DMS79 (cell line): ENCODE data around the gene WBP4.

Experiments
- DNase-seq: peaks from one replicate; lab custom pipeline; 2025; lab: John Stamatoyannopoulos, UW

WBP4 gene

DNA sequence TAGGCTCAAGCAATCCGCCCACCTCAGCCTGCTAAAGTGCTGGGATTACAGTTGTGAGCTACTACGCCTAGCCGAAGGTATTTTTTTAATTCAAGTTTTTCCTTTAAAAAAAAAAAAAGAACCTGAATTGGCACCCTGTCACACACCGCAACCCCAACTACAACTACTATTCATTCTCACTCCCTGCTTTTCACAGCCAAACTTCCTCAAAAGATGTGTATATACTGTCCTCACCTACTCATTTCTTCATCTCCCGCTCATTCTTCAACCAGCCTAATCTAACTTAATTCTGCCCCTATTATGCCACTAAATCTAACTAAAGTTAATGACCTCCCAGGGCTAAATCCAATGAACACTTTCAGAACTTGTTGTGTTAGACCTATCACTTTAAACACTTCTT lies 12.7 kb upstream of the WBP4 start:
- DNase-seq: no peak

DNA sequence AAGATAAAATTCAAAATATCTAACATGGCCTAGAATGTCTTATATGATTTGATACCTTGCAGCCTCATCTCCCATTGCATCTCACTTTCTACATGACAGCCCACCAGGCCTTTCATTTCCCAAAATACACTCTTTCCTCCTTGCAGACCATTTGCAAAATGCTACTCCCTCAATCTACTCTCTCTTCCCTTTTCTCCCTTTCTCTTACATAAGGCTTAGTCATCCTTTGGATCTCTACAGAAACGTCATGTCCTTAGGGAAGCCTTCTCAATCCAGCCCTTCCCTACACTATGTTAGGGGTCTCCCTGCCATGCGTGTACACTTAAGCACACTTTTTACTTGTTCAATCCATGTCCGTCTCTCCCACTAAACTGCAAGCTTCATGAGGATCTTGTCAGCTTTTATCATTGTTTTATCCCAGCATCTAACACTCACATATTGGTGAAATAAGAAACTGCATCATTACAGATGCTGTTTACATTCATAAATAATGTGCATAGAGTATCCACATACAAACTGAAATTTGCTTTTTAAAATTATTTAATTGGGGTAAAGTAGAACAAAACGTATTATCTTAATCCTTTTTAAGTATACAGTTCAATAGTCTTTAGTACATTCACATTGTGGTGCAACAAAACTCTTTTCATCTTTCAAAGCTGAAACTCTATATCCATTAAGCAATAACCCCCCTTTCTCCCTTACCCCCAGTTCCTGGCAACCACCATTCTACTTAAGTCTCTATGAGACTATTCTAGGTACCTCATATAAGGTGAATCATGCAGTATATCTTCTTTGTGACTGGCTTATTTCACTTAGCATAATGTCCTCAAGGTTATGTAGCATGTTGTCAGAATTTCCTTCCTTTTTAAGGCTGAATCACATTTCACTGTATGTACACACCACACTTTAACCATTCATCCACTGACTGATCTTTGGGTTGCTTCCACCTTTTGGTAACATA lies 11.5 kb upstream of the WBP4 start:
- no peak for DNase-seq

DNA sequence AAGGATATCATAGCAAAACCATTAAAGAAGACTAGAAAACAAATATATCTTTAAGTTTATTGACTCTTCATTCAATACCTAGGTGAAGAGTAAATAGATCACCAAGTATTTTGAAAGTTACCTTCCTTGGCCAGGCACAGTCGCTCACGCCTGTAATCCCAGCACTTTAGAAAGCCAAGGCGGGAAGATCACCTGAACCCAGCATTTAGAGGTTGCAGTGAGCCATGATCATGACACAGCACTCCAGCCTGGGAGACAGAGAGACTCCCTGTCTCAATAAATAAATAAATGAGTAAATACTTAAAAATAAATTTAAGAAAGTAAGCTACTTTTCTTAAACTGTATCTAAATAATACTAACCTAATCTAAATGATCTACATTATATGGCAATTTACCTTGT lies 8.9 kb upstream of the WBP4 start:
- no peak for DNase-seq

DNA sequence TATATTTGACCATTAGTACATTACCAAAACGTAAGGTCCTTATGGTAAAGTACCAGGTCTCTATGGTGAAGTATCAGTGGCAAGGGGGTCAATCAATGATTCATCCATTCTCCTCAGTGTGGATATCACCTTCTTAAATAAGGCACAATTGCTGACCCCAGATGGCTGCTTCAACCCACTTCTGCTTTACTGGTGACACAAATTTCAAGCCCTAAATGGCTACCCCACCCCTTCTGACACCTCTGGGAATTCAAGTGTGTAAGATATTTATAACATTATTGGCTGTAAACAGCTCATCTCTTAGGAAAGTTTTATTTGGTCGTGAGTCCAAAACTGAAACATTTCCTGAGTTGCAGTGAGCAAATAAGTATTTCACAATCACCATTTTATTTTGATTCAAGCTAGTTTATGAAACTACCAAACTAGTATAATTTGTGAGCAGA lies 7.9 kb upstream of the WBP4 start:
- no peak for DNase-seq

DNA sequence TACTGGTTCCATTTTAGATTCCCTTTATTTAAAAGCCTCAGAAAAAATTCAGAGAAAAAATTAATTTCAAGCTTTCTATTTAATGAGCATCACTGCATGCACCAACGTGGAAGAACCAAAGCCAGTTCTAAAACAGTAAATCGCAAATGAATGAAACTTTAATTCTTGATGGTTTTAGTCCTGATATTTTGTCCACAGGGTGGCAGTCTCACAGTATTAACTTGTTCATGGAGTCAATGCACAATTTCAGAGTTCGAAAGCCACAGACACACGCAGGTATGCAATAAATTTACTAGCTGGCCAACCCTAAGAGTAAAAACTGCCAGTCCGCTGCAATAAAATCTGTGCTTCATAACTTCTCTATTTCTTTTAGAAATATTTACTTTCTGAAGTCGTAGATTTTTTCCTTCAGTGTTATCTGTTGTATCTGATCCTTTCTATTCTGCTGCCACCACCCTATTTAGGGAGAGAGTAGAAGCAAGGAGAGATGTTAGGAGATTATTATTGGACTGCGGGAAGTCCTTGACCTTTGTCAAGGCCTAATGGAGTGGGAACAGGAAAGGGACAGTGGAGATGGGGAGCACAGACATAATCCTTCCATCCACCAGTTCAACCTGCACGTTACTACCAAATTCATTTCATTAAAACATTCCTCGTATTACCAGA lies 7.0 kb upstream of the WBP4 start:
- DNase-seq: no peak

DNA sequence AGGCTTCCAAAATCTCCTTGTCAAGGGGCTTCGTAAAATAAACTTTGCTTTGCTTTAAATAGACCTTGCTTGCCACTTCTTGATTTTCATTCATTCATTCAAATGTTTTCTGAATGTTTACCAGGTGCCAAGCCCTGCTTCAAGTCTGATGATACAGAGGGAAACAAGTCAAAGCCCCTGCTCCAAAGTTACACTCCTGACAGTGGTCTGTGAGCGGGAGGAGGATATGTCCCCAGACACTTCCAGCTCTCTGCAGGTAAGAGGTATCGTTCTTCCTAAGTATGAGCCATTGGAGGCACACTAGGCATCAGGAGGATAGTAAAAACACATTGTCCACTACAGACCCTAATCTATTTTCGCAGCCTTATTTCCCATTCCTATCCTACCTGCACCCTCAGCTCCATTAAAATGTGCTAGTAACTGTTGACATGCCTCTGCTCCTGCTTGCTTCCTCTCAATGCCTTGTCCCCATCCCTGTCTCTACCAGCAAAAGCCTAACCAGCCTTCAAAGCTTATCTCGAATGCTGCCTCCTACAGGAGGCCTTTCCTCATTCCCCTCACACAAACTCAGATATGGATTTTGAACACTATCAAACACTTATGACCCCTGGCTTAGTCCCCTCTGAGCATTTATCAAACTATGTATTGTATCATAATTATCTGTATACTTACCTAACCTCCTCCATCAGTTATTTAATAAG lies 6.2 kb upstream of the WBP4 start:
- DNase-seq: no peak

DNA sequence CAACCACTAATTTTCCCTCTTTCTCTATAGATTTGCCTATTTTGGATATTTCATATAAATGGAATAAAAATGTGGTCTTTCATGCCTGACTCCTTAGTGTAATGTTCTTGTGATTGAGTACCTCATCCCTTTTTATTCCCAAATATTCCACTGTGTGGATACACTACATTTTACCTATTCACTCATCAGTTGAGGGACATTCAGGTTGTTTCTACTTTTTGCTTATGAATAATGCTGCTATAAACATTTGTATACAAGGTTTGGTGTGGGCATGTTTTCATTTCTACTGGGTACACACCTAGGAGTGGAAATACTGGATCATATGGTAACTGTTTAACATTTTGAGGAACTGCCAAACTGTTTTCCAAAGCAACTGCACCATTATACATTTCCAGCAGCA lies 5.1 kb upstream of the WBP4 start:
- DNase-seq: no peak

DNA sequence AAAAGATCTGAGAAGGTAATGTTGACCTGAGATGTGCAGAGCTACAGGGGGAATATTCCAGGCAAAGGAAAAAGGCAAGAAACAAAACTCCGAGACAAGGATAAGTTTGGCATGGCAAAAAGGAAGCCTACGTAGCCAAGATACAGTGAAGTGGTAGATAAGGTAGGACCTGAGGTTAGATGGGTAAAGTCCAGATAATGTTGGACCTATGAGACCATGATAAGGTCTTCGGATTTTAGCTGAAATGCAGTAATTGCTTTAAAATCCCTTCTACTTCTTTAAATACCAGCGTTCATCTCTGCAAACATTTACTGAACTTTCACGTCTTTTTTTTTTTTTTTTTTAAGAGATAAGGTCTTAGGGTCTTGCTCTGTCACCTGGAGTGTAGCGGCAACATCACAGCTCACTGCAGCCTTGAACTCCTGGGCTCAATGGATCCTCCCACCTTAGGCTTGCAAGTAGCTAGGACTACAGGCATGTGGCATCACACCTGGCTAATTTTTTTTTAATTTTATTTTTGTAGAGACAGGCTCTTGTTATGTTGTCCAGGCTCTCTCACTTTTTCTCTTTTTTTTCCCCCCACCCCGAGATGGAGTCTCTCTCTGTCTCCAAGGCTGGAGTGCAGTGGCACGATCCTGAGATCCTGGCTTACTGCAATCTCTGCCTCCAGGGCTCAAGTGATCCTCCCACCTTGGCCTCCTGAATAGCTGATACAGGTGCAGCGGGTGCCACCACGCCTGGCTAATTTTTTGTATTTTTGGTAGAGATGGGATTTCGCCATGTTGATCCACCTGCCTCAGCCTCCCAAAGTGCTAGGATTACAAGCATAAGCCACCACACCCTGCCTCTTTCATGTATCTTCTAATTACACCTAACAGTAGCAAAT lies 4.2 kb upstream of the WBP4 start:
- no peak for DNase-seq

DNA sequence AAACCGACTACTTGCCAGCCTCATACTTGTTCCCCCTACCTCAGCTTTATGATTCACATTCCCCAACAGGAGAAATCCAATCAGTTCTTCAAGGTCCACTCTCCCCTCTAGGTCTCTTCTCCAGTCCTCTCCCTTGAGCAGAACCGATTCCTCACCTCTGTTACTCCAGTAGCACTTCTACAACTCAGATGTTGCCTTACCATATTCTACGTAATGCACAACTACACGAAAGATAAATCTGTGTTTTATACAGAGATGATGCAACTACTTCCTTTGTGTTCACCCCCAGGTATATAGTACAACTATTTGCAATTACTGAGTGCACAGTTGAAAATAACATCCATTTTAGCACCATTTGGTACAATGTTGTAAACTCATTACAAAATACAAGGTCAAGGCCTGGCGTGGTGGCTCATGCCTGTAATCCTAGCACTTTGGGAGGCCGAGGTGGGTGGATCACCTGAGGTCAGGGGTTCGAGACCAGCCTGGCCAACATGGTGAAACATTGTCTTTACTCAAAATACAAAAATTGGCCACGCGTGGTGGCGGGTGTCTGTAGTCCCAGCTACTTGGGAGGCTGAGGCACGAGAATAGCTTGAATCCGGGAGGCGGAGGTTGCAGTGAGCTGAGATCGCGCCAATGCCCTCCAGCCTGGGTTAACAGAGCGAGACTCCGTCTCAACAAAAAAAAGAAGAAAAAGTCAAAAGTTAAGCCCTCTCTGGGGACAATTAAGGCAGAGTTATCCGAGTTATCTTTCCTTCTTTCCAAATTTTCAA lies 2.8 kb upstream of the WBP4 start:
- DNase-seq: no peak

DNA sequence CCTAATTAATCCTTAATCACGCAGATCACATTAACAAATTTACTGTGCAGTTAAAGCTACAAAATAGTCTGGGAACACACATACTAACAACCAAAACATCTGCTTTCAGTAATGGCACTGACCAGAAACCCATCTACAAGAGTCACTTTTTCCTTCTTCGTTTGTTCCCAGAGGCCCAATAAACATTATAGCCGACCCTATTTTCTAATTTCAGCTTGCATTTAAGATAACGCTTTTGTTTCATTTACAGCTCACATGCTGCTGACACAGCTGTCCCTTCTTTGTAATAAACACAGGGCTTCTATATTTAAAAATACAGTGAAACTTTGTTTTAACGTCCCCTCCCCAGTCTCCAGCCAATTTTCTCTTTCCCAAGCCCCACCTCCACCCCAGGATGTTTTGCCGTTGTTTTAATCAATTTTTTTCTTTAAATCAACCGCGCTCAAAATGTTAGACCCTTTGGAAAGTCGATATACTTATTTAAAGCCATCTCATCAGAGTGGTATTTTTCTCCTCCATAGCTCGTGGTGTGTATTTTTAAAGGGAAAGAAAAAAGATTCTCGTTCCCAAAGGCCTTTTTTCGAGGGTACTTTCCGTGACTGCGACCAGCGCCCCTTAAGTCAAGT lies 1.7 kb upstream of the WBP4 start:
- no peak for DNase-seq

DNA sequence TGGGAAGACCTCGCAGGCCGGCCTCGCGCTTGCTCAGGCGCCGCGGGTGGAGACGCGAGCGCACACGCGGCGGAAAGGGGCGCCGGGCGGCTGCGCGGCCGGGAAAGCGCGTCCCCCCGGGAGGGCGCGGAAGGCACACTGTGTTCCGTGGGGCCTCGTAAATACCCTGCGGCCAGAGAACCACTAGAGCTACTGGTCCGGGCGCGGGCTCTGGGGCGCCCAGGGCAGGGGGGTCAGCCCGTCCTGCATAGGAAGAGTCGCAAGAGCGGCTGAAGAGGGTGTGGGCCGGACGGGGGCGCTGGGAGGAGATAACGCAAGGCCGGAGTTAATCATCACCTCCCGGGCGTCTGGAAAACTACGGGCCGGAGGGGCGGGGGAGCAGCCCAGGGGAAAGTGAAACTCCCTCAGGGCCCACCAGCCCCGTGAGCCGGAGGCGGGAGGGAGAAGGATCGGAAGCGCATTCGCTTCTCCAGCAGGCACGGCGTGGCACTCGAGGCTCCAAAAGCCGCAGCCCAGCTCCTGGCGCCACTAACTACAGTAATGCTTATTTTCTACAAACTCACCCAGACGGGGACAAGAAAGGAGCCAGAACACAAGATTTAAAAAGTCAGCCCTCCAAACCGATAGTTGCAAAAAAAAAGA lies 1.1 kb upstream of the WBP4 start:
- DNase-seq: peak; percentile 59

DNA sequence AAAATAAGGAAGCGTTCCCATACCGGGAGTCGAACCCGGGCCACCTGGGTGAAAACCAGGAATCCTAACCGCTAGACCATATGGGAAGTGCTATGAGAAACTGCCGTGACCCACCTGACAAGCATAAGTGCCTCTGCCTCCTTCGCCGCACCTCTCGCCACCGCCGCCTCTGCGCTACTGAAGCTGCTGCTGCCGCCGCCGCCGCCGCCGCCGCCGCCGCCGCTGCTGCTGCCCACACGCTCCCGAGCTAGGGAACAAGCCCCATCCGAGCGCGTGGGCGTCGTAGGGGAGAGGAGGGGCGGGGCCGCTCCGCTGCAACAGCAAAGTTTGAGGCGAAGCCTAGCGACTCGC lies 610 bp upstream of the WBP4 start:
- DNase-seq: peak; percentile 62

DNA sequence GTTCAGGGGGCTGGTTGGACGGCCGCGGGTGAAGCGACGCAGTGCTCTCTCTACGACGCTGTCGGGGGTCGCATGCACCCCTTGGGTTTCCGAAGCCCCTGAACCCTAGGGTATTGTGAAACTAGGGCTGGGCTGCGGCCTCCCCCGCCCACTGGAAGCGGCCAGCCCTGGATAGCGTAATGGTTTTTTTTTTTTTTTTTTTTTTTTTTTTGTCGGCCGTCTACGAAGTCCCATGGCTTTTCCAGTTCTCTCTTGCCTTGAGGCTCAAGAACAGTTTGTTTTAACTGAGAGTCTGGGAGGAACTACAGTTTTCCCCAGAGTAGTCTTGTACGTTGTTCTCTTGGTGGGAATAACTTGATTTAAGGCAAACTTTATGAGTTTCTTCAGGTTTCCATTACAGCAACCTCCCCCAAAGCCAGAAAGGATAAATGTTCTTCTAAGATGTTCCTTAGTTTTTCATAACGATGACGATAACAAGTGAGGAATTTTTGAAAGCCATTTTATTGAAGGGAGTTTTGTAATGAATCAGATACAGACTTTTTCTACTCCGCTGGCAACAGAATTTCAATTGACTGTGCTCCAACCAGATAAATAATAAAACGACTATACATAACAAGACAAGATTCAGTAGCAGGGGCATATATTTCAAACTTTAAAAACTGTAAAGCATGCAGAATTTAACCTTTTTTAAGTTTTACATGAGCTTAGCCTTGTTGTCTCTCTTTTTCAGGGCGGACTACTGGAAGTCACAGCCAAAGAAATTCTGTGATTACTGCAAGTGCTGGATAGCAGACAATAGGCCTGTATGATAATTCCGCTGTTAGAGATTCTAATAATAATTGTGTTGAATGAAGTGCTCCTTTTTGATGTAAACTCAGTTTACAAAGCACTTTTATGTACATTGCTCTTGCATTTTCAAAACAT lies 867 bp downstream of the WBP4 start:
- DNase-seq: peak; percentile 19

DNA sequence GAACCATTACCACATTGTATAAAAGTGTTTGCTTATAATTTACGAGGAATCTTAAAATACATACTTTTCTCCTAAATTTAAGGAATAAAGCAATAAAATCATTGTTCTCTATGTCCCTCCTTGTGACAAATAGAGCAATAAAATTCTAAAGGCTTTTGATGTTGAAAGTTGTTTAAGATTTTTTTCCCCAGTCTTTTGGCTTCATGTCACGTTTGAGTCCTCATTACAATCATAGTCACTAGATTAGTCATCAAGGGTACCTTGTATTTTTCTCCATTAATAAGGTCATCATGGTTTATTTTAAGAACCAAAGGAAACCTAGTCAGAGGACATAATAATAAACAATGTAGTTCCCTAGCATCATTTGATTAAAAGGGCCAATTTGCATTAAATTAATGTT lies 3.2 kb downstream of the WBP4 start:
- DNase-seq: no peak

DNA sequence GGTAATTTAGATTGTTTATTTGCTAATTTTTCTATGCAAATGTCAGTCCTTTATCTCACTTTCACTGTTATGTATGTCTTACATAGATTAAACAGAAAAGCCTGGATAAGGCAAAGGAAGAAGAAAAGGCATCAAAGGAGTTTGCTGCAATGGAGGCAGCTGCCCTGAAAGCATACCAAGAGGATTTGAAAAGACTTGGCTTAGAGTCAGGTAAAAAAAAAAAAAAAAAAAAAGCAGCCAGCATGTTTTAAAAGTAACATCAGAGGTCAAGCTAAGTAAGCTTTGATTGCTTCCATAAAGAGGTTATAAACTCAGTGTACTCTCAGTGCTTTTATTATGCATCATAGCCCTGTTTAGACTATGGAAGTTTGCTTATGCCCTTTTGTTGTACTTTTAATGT lies 3.8 kb downstream of the WBP4 start:
- no peak for DNase-seq

DNA sequence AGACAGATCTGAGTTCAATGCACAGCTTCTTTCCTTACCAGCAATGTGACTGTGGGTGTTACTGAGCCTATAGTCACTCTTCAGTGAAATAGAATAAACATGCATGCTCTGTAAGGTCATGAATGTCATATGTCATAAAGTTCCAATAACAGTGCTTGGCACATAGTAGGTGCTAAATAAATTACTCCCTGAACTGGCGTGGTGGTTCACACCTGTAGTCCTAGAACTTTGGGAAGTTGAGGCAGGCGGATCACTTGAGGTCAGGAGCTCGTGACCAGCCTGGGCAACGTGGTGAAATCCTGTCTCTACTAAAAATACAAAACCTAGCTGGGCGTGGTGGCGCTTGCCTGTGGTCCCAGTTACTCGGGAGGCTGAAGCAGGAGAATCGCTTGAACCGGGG lies 13.2 kb downstream of the WBP4 start:
- DNase-seq: no peak

DNA sequence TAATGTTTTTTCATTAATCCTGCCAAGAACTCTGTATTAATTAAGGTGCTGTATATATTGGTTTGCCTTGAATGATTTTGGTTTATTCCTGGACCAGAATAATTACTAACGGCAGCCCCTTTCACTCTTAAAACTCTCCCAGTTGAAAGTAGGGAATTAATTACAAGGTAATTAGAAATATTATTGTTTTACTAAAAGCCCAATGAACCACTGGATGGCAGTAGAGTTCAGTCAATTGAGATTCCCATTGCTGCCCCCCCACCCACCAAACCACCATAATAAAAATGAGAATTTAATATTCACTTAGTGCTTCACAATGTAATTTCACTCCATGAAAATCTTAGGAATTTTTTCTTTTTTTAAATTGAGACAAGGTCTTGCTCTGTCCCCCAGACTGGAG lies 13.7 kb downstream of the WBP4 start:
- no peak for DNase-seq

DNA sequence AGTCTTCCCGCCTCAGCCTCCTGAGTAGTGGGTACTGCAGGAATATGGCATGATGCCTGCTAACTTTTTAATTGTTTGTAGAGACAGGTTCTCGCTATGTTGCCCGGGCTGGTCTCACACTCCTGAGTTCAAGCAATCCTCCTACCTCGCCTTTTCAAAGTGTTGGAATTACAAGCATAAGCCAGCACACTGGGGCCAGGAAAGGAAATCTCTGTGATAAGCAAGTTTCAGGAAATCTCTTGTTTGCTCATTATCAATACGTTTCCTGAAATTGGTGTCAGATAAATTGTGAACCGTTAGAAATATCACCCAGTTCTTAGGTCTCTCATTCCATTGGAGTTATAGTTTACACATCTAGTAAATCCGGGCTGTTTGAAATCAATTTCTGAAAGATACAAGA lies 14.2 kb downstream of the WBP4 start:
- DNase-seq: no peak

DNA sequence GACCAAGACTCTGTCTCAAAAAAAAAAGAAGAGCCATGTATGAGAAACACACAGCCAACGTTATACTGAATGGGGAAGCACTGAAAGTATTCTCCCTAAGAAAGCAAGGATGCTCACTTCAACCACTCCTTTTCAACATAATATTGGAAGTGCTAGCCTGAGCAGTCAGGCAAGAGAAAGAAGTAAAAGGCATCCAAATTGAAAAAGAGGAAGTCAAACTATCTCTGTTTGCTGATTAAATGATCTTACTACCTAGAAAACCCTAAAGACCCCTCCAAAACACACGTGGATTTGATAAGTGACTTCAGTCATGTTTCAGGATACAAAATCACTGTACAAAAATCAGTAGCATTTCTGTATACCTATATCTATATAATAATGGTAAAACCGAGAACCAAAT lies 16.2 kb downstream of the WBP4 start:
- no peak for DNase-seq
